Stimulated activated CD4-positive, alpha-beta T cell treated with anti-CD3 and anti-CD28 coated beads, TNF-alpha, amount 100 ng/mL, for 24 hours (primary cell): Measurements from ENCODE around the gene ZFAND3.
"Not testable (repeated sequence)": the region's sequence is repeated elsewhere in the genome, so short reads cannot be mapped to it uniquely, and the experiment has no call there.

Experiments
- DNase-seq, 3 experiments: peaks; one replicate each; pipeline ENCODE4 v3.0.0-alpha.2; 2020; ENCODE audit warnings: low read depth in 3 of 3

The ZFAND3 gene

GRCh38 chr6:38088010-38088409 lies 268.5 kb downstream of the ZFAND3 start:
- no peak for DNase-seq

GRCh38 chr6:38088829-38089228 lies 269.3 kb downstream of the ZFAND3 start:
- DNase-seq, result no peak

DNA sequence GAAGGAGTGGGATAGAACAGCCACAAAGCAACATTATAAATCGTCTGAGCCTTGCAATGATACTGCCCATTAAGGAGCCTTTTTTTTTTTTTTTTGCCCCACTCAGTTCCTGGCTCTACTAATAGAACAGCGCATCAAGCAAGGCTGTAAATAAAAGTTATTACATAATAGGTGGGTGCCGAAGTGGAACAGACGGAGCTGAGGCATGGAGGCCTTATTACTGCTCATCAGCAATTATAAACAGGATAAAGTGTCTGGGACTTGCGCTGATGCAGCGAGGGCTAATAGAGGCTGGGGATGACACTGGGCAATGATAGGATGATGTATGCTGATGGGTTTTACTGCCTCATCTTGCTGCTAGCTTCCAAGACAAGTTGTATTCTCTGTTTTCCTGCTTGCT lies 272.1 kb downstream of the ZFAND3 start:
- no peak for DNase-seq

- DNase-seq, result no peak
Observed at GRCh38 chr6:38092465-38092864, 272.9 kb downstream of the ZFAND3 start.

GRCh38 chr6:38092964-38093363 lies 273.4 kb downstream of the ZFAND3 start:
- no peak for DNase-seq

GRCh38 chr6:38095054-38095453 lies 275.5 kb downstream of the ZFAND3 start:
- DNase-seq, result no peak

- no peak for DNase-seq
Observed at GRCh38 chr6:38099221-38099620, 279.7 kb downstream of the ZFAND3 start.

DNA sequence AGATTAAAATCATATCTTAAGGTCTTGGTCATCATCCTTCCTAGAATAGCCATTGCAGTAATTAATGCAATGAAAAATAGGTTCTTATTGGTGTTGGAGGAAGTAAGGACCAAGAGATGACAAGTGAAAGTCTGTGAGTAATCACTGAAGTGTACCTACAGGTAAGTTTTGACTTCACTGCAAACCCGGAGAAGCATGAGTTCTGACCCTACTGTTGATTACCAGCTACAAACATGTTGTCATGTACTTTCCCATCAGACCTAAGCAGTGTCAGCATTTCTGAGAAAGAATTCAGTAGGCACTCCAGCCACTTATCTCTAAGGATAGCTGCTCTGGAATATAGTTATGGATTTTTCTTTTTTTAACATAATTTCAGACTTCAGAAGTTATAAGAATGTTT lies 280.9 kb downstream of the ZFAND3 start:
- no peak for DNase-seq

GRCh38 chr6:38103921-38104320 lies 284.4 kb downstream of the ZFAND3 start:
- no peak for DNase-seq

DNA sequence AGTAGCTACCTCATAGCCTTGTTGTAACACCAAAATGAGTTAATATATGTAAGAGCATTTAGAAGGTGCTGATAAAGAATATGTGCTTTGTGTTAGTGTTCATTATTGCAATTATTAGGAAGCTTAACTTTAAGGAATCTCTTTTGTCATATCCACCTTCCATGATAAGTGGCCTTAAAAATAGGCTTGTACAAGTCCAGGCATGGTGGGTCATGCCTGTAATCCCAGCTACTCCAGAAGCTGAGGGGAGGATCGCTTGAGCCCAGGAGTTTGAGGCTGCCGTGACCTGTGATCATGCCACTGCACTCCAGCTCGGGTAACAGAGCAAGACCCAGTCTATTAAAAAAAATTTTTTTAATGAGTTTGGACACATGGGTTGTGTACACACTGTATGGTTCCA lies 285.5 kb downstream of the ZFAND3 start:
- DNase-seq, result no peak

GRCh38 chr6:38107073-38107472 lies 287.5 kb downstream of the ZFAND3 start:
- DNase-seq, result no peak

- DNase-seq, result no peak
Observed at GRCh38 chr6:38110481-38110971, 291.0 kb downstream of the ZFAND3 start.

- no peak for DNase-seq
Observed at GRCh38 chr6:38112181-38112580, 292.7 kb downstream of the ZFAND3 start.

GRCh38 chr6:38113825-38114576 lies 294.5 kb downstream of the ZFAND3 start:
- no peak for DNase-seq

GRCh38 chr6:38114976-38115625 lies 295.6 kb downstream of the ZFAND3 start:
- DNase-seq, result no peak

- no peak for DNase-seq
Observed at GRCh38 chr6:38115626-38116008, 296.1 kb downstream of the ZFAND3 start.

DNA sequence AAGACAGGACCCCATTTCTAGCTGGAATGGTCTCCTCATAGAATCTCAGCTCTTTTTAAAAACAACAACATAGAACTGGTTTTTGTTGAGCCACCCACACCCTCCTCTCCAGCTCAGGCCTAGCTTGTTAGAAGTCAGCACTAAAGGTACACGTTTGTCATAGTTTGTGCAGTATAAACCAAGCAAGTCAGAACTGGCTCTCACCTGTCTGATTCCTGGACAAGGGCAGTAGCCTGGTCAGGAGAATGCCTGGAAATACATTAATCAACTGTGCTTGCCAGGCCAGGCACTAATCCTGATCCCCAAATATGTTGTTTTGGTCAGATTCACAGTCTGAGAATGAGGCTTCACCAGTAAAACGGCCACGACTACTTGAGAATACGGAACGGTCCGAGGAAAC lies 296.7 kb downstream of the ZFAND3 start:
- DNase-seq, result no peak

DNA sequence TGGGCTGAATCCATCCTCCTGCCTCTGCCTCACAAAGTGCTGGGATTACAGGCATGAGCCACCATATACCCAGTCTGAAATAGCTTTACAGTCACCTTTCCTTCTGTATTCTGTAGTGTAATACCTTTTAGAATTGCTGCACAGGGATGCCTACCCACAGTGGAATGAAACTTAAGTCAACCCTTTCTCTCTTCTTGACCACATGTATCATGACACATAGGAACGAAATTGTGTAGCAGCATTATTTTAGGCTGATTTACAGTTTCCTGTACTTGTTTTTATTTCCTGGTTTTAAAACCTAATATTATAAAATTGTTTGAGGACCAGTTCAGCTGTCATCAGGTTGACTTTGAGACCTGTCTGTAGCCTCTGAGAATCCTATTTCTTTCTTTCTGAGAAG lies 297.8 kb downstream of the ZFAND3 start:
- DNase-seq, result no peak

GRCh38 chr6:38118791-38119365 lies 299.4 kb downstream of the ZFAND3 start:
- DNase-seq, result no peak

DNA sequence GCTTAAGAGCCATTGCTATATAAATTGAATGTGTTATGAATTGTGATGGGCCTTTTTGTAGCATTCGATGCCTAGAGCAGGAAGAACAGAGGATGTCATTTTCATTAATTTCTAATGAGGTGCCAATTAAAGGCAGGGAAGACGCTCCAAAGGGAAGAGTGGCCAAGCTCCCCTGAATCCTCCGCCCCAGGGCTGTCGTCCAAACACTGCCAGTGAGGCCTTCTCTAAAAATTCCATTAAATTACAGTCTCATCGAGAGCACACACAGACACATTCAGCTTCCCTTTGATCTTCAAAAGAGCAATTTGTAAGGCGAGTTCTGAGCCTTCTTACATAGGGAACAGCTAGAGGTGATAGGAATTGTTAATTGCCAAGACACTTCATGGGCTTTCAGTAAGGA lies 300.0 kb downstream of the ZFAND3 start:
- no peak for DNase-seq

GRCh38 chr6:38124224-38124926 lies 304.8 kb downstream of the ZFAND3 start:
- DNase-seq, result not testable (repeated sequence)

DNA sequence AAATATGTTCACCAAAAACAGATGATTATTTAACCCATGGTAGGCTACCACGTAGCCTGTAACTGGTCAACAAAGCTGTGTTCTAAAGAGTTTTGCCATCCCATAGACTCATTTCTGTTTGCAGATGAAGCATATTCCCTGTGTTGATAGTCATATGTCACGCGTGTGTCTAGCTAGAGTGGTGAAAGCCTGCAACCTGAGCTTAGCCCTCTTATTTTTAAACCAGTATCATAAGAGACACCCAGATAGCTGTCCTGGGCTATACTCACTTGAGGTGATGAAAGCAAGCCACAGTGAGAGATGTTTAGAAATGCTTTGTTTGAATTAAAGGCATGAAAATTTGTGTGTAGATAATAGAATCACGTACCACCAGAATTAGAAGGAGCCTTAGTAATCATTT lies 307.8 kb downstream of the ZFAND3 start:
- no peak for DNase-seq
